Measurements from ENCODE around the gene GBX2.

GRCh38 chr2:236166796-236167296, 1.3 kb downstream of the GBX2 start:
- TF ChIP-seq POLR2A (IDR thresholded peaks at IDR 0.05) (no peak), CTCF (IDR thresholded peaks at IDR 0.05 in 4 of 5, conservative IDR thresholded peaks at IDR 0.05 in 1 of 5) (no peak)

Measured in gastrocnemius medialis (tissue), 4 donors.